ENCODE data around the gene ZFP69B. TPM values are rescaled to one million over a fixed set of nuclear protein-coding genes. Genes with fewer than 3 reads are reported as not detected.

Gene ZFP69B
- total RNA-seq, 1 experiment from 2014 or later = 11.1 TPM

Other genes with a start within 250 kb of the ZFP69B start
- not detected in 2 replicates for gene TMCO2, start 202.5 kb upstream of the ZFP69B start, total RNA-seq (2014; rRNA removed; shearing (Covaris generic); ENCODE audit: low replicate concordance)
- 22.0 and 50.9 TPM in 2 replicates for gene ZMPSTE24, start 192.2 kb upstream of the ZFP69B start, total RNA-seq (2014; rRNA removed; shearing (Covaris generic); ENCODE audit: low replicate concordance)
- 7.9 and 28.2 TPM in 2 replicates for gene COL9A2, start 133.2 kb upstream of the ZFP69B start, total RNA-seq (2014; rRNA removed; shearing (Covaris generic); ENCODE audit: low replicate concordance)
- gene SMAP2, start 76.7 kb upstream of the ZFP69B start, total RNA-seq (2014; rRNA removed; shearing (Covaris generic); ENCODE audit: low replicate concordance) = 33.6 and 37.5 TPM in 2 replicates
- 13.5 and 14.5 TPM in 2 replicates for gene ZFP69, start 26.8 kb downstream of the ZFP69B start, total RNA-seq (2014; rRNA removed; shearing (Covaris generic); ENCODE audit: low replicate concordance)
- 5.2 and 9.1 TPM in 2 replicates for gene EXO5, start 58.3 kb downstream of the ZFP69B start, total RNA-seq (2014; rRNA removed; shearing (Covaris generic); ENCODE audit: low replicate concordance)
- gene ZNF684, start 81.2 kb downstream of the ZFP69B start, total RNA-seq (2014; rRNA removed; shearing (Covaris generic); ENCODE audit: low replicate concordance) = 3.4 and 8.5 TPM in 2 replicates
- gene RIMS3, start 215.2 kb downstream of the ZFP69B start, total RNA-seq (2014; rRNA removed; shearing (Covaris generic); ENCODE audit: low replicate concordance) = 4.2 and 5.5 TPM in 2 replicates
- 52.4 and 62.6 TPM in 2 replicates for gene NFYC, start 241.2 kb downstream of the ZFP69B start, total RNA-seq (2014; rRNA removed; shearing (Covaris generic); ENCODE audit: low replicate concordance)